K562 (cell line): ENCODE results near the gene MYO5C. TPM values are rescaled to one million over a fixed set of nuclear protein-coding genes. Genes with fewer than 3 reads are reported as not detected.

ENCODE experiments used
- ATAC-seq: fragments of 200-7000 bp; cut with Tn5 transposase; 3 replicates; pipeline ENCODE4 v1.9.1; 2020; ENCODE audit warnings: moderate library complexity
- BruUV-seq: library from RNA; stranded (reverse); fragments of 400-500 nt; replicated peaks from 2 replicates; lab custom pipeline; 2021; lab: Mats Ljungman, UMichigan
- CTCF ChIA-PET: fragments of 300-600 bp; formaldehyde crosslinking; extraction: SDS; loops from one replicate; lab custom pipeline; 2021; ENCODE audit warnings: low intra/inter-chr PET ratio; lab: Yijun Ruan, JAX
- POLR2A ChIA-PET: fragments of 300-600, 350-650 bp; sonication (Branson Sonifier 250); formaldehyde crosslinking; extraction: SDS; loops from one replicate; lab custom pipeline; 2021; ENCODE audit warnings: antibody characterized with exemption, inconsistent platforms; lab: Yijun Ruan, JAX
- DNase-seq, 4 experiments: peaks; one replicate each; pipeline versions ENCODE4 v3.0.0 to v3.0.0-alpha.2; 2011 to 2018; ENCODE audit warnings: low spot score in 3 of 4, mixed read lengths in 3 of 4; ENCODE audit errors: extremely low read depth in 1 of 4
- FAIRE-seq: peaks from 2 replicates; lab custom pipeline; 2011; peaks lifted over from hg19 to GRCh38; lab: Jason Lieb, UNC
- H2AFZ ChIP-seq: 2 replicates; pipeline ENCODE4 v1.6.0; 2011; ENCODE audit warnings: low read depth, low read length, control low read depth, inconsistent platforms
- H3K27ac ChIP-seq: fragments of 200-600 bp; 3 replicates; pipeline ENCODE4 v1.8.0; 2011; ENCODE audit warnings: low read depth, mild to moderate bottlenecking, control low read depth, inconsistent platforms, low read length, moderate library complexity, mixed read lengths; ENCODE audit errors: extremely low read depth
- H3K27me3 ChIP-seq, 2 experiments: fragments of 300-600 bp in 1 of 2; 2 replicates in 1 of 2; 3 replicates in 1 of 2; pipeline versions ENCODE4 v1.6.0 to v1.8.0; 2011; ENCODE audit warnings: inconsistent platforms in 2 of 2, low read length in 2 of 2, mild to moderate bottlenecking in 1 of 2, mixed read lengths in 1 of 2, moderate library complexity in 1 of 2; ENCODE audit not compliant: control insufficient read depth in 2 of 2, insufficient read depth in 2 of 2
- H3K36me3 ChIP-seq: fragments of 300-600 bp; 3 replicates; pipeline ENCODE4 v1.8.0; 2011; ENCODE audit warnings: mild to moderate bottlenecking, low read length, inconsistent platforms; ENCODE audit not compliant: control insufficient read depth, insufficient read depth
- H3K4me1 ChIP-seq, 2 experiments: fragments of 200-600 bp in 1 of 2; replicated peaks in 1 of 2; 2 replicates in 1 of 2; 3 replicates in 1 of 2; pipeline versions ENCODE4 v1.5.1 to v1.8.0; 2011; ENCODE audit warnings: inconsistent platforms in 2 of 2, low read length in 2 of 2, mild to moderate bottlenecking in 1 of 2, mixed read lengths in 1 of 2, moderate library complexity in 1 of 2; ENCODE audit not compliant: control insufficient read depth in 2 of 2, insufficient read depth in 2 of 2
- H3K4me2 ChIP-seq: 2 replicates; pipeline ENCODE4 v1.6.1; 2011; ENCODE audit warnings: low read length, control low read depth, inconsistent platforms, mixed read lengths; ENCODE audit not compliant: insufficient read depth
- H3K4me3 ChIP-seq: fragments of 200-600 bp; sonication (generic), shearing (Covaris generic); 2 replicates; pipeline ENCODE4 v1.5.1; 2016; ENCODE audit warnings: control low read depth, inconsistent platforms
- H3K79me2 ChIP-seq: fragments of 200-600 bp; 3 replicates; pipeline ENCODE4 v1.8.0; 2011; ENCODE audit warnings: low read length, inconsistent platforms; ENCODE audit not compliant: control insufficient read depth, insufficient read depth
- H3K9ac ChIP-seq, 2 experiments: 2 replicates each; pipeline versions ENCODE4 v1.6.0 to v1.6.1; 2011; ENCODE audit warnings: low read depth in 2 of 2, low read length in 2 of 2, control low read depth in 1 of 2, inconsistent platforms in 1 of 2, mild to moderate bottlenecking in 1 of 2, mixed read lengths in 1 of 2; ENCODE audit not compliant: insufficient read depth in 1 of 2
- H3K9me1 ChIP-seq: one replicate; pipeline ENCODE4 v1.6.0; 2011; ENCODE audit warnings: inconsistent platforms, mild to moderate bottlenecking, low read length, moderate library complexity; ENCODE audit not compliant: control insufficient read depth, insufficient read depth
- H3K9me3 ChIP-seq: replicated peaks from 2 replicates; pipeline ENCODE4 v1.5.1; 2011; ENCODE audit warnings: low read depth, low read length, inconsistent platforms; ENCODE audit not compliant: control insufficient read depth, insufficient read depth
- H4K20me1 ChIP-seq: replicated peaks from 2 replicates; pipeline ENCODE4 v1.6.1; 2011; ENCODE audit warnings: low read length, inconsistent platforms, mixed read lengths; ENCODE audit not compliant: control insufficient read depth, insufficient read depth
- COPS2 ChIP-seq: fragments of 450-650 bp; conservative IDR thresholded peaks from 2 replicates; pipeline ENCODE4 v1.6.1; 2016; ENCODE audit warnings: mild to moderate bottlenecking, moderate library complexity
- DPF2 ChIP-seq: fragments of 450-650 bp; IDR thresholded peaks from 2 replicates; pipeline ENCODE4 v1.6.1; 2016
- E2F3 ChIP-seq: fragments of 250-450 bp; sonication (Bioruptor Pico); IDR thresholded peaks from 2 replicates; pipeline ENCODE4 v1.4.0; 2020; ENCODE audit warnings: mild to moderate bottlenecking
- FOS ChIP-seq: IDR thresholded peaks from 3 replicates; pipeline ENCODE4 v1.6.1; 2011; ENCODE audit not compliant: insufficient read length; ENCODE audit errors: extremely low read depth
- HNRNPH1 ChIP-seq: fragments of 200-400 bp; formaldehyde crosslinking; optimal IDR thresholded peaks from 2 replicates; pipeline ENCODE3; 2017; ENCODE audit warnings: low read depth, mild to moderate bottlenecking, low read length, moderate library complexity
- MTA3 ChIP-seq: fragments of 450-650 bp; formaldehyde crosslinking; IDR thresholded peaks from 2 replicates; pipeline ENCODE4 v1.6.1; 2017; ENCODE audit warnings: mild to moderate bottlenecking, borderline replicate concordance
- NELFE ChIP-seq: IDR thresholded peaks from 2 replicates; pipeline ENCODE4 v1.6.1; 2011; ENCODE audit warnings: mild to moderate bottlenecking; ENCODE audit not compliant: insufficient read depth, insufficient read length
- RFX1 ChIP-seq: fragments of 450-650 bp; IDR thresholded peaks from 2 replicates; pipeline ENCODE4 v1.6.1; 2016; ENCODE audit warnings: mild to moderate bottlenecking, moderate library complexity
- XRCC4 ChIP-seq: IDR thresholded peaks from one replicate; pipeline ENCODE4 v1.6.1; 2011; ENCODE audit not compliant: insufficient read depth, insufficient read length; ENCODE audit errors: extremely low read depth
- ZNF3 ChIP-seq: fragments of 250-450 bp; sonication (Bioruptor Pico); IDR thresholded peaks from 2 replicates; pipeline ENCODE4 v1.5.0; 2021; ENCODE audit warnings: mild to moderate bottlenecking, moderate library complexity
- ZSCAN32 ChIP-seq: fragments of 450-650 bp; formaldehyde crosslinking; IDR thresholded peaks from 2 replicates; pipeline ENCODE4 v1.4.0; 2020; ENCODE audit warnings: mild to moderate bottlenecking, moderate library complexity
- WGBS: fragments of 100-300 bp; shearing (Covaris generic); methylation state at CpG from one replicate; pipeline ENCODE4 v1.1.6; 2016; ENCODE audit warnings: low coverage, mixed read lengths; ENCODE audit not compliant: insufficient coverage; ENCODE audit errors: missing lambda C conversion rate; 5-methylcytosine and 5-hydroxymethylcytosine counted together
- in situ Hi-C: fragments of 300-500 bp; cut with MboI; formaldehyde crosslinking; loops from 4 replicates; pipeline ENCODE4 v1.15.0; 2018; ENCODE audit warnings: inconsistent platforms, mixed read lengths
- intact Hi-C: fragments of 100-400 bp; cut with micrococcal nuclease; formaldehyde crosslinking; loops from 2 replicates; pipeline ENCODE4 v1.14.2; 2022
- polyA plus RNA-seq, 8 experiments: library from polyadenylated mRNA; depleted of rRNA in 4 of 8; stranded (reverse) in 5 of 8; unstranded in 3 of 8; fragments of >200 nt; fragmentation: Nextera tagmentation in 2 of 8; fragmentation: Illumina TruSeq in 1 of 8; extraction: Ambion mirVana in 2 of 8; extraction: Trizol in 1 of 8; gene quantifications; 2 replicates each; pipeline versions ENCODE4 v1.2.1 to v1.2.3, GENCODE V29; 2011 to 2014; ENCODE audit warnings: inconsistent platforms in 1 of 8, missing spikeins in 1 of 8
- total RNA-seq, 7 experiments: library from RNA; depleted of rRNA in 6 of 7; stranded (reverse); fragments of >200 nt in 6 of 7; fragmentation: Illumina TruSeq in 2 of 7; extraction: Trizol in 2 of 7; gene quantifications; 2 replicates each; pipeline versions ENCODE4 v1.2.1 to v1.2.3, GENCODE V29; 2011 to 2021; ENCODE audit warnings: low replicate concordance in 1 of 7
- TF ChIP-seq, protein P1 (sequence below): sonication (generic); formaldehyde crosslinking; IDR thresholded peaks from 2 replicates; pipeline ENCODE4 v1.8.0; 2022; ENCODE audit warnings: missing genetic modification reagents, mild to moderate bottlenecking, borderline replicate concordance
- TF ChIP-seq, protein P2 (sequence below): fragments of 450-650 bp; IDR thresholded peaks from 2 replicates; pipeline ENCODE4 v1.6.1; 2017; ENCODE audit warnings: antibody characterized with exemption
- TF ChIP-seq, protein P3 (sequence below): sonication (generic); formaldehyde crosslinking; IDR thresholded peaks from 2 replicates; pipeline ENCODE4 v1.8.1; 2023; ENCODE audit warnings: missing genetic modification reagents, mild to moderate bottlenecking, borderline replicate concordance

MYO5C gene
- total and polyA plus RNA-seq, 9 of the 15 experiments (the other 6 are each of a cell fraction or from before 2014, with no cell fraction given), result 0.01 to 0.24 TPM; not detected in 7

DNA sequence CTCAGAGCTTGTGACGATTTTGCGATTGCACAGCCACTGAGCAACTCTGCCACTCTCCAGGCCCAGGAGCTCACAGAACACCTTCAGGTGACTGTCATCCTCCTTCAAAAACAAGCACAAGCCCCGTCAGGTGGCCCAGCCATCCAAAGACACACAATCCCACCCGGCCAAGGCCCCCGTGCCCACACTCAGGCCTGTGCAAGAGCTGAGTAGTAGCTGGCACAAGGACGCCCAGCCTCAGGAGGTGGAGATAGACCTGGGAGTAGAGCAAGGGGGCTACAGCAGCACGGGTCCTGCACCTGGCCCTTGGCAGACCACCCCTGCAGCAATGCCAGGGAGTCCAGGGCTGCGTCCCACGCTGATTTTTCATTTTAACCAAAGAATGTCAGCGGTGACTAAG is 34.6 kb downstream of the MYO5C start:
- H3K79me2 ChIP-seq, result no peaks in the 10 kb centered on the region
- H3K27me3 ChIP-seq, result peaks cover 21 to 56% of the 10 kb centered on the region in 2 experiments; a peak in 4 of 5 replicates
- H3K4me3 ChIP-seq, result no peak overlapping the region
- H3K4me1 ChIP-seq, result no peaks in the 10 kb centered on the region; a peak in 1 of 5 replicates
- in situ Hi-C loops (loop anchor here (25.0 kb wide), 1 partner anchor 926 kb away; no protein-coding TSS in a partner anchor), intact Hi-C loops (no loop called here)
- H3K9ac ChIP-seq, result no peak overlapping the region; a peak in 1 of 4 replicates
- H3K4me2 ChIP-seq, result no peak overlapping the region
- no peaks in the 10 kb centered on the region for H3K9me3 ChIP-seq
- ChIA-PET CTCF (no interaction called here), POLR2A (interaction anchor here (0.8 kb wide), 1 partner anchor 14 kb away, joined by 4 read pairs; no protein-coding TSS in a partner anchor)
- ATAC-seq (no peak), DNase-seq (no peak), FAIRE-seq (no peak)
- no peaks in the 10 kb centered on the region for H3K9me1 ChIP-seq
- no peaks in the 10 kb centered on the region for H3K36me3 ChIP-seq
- H4K20me1 ChIP-seq, result peaks cover 3% of the 10 kb centered on the region; the same call in 1 of the 2 replicates
- no peak overlapping the region for H3K27ac ChIP-seq
- 0% methylated on average over 10 of the region's 10 CpGs for WGBS
- no peak overlapping the region for H2AFZ ChIP-seq
- no TSS peak for BruUV-seq
- TF ChIP-seq MTA3, result no peak
- no peak for TF ChIP-seq RFX1
- TF ChIP-seq, protein P1, sequence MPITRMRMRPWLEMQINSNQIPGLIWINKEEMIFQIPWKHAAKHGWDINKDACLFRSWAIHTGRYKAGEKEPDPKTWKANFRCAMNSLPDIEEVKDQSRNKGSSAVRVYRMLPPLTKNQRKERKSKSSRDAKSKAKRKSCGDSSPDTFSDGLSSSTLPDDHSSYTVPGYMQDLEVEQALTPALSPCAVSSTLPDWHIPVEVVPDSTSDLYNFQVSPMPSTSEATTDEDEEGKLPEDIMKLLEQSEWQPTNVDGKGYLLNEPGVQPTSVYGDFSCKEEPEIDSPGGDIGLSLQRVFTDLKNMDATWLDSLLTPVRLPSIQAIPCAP, result no peak
- no peak for TF ChIP-seq ZNF3 (CRISPR knock-in tag)
- TF ChIP-seq ZSCAN32 (CRISPR knock-in tag), result no peak
- TF ChIP-seq COPS2, result no peak
- TF ChIP-seq NELFE, result no peak
- TF ChIP-seq DPF2, result no peak
- TF ChIP-seq E2F3 (CRISPR knock-in tag), result no peak
- TF ChIP-seq, protein P2, sequence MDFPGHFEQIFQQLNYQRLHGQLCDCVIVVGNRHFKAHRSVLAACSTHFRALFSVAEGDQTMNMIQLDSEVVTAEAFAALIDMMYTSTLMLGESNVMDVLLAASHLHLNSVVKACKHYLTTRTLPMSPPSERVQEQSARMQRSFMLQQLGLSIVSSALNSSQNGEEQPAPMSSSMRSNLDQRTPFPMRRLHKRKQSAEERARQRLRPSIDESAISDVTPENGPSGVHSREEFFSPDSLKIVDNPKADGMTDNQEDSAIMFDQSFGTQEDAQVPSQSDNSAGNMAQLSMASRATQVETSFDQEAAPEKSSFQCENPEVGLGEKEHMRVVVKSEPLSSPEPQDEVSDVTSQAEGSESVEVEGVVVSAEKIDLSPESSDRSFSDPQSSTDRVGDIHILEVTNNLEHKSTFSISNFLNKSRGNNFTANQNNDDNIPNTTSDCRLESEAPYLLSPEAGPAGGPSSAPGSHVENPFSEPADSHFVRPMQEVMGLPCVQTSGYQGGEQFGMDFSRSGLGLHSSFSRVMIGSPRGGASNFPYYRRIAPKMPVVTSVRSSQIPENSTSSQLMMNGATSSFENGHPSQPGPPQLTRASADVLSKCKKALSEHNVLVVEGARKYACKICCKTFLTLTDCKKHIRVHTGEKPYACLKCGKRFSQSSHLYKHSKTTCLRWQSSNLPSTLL, result no peak
- no peak for TF ChIP-seq HNRNPH1
- TF ChIP-seq FOS, result no peak
- no peak for TF ChIP-seq XRCC4
- TF ChIP-seq, protein P3, sequence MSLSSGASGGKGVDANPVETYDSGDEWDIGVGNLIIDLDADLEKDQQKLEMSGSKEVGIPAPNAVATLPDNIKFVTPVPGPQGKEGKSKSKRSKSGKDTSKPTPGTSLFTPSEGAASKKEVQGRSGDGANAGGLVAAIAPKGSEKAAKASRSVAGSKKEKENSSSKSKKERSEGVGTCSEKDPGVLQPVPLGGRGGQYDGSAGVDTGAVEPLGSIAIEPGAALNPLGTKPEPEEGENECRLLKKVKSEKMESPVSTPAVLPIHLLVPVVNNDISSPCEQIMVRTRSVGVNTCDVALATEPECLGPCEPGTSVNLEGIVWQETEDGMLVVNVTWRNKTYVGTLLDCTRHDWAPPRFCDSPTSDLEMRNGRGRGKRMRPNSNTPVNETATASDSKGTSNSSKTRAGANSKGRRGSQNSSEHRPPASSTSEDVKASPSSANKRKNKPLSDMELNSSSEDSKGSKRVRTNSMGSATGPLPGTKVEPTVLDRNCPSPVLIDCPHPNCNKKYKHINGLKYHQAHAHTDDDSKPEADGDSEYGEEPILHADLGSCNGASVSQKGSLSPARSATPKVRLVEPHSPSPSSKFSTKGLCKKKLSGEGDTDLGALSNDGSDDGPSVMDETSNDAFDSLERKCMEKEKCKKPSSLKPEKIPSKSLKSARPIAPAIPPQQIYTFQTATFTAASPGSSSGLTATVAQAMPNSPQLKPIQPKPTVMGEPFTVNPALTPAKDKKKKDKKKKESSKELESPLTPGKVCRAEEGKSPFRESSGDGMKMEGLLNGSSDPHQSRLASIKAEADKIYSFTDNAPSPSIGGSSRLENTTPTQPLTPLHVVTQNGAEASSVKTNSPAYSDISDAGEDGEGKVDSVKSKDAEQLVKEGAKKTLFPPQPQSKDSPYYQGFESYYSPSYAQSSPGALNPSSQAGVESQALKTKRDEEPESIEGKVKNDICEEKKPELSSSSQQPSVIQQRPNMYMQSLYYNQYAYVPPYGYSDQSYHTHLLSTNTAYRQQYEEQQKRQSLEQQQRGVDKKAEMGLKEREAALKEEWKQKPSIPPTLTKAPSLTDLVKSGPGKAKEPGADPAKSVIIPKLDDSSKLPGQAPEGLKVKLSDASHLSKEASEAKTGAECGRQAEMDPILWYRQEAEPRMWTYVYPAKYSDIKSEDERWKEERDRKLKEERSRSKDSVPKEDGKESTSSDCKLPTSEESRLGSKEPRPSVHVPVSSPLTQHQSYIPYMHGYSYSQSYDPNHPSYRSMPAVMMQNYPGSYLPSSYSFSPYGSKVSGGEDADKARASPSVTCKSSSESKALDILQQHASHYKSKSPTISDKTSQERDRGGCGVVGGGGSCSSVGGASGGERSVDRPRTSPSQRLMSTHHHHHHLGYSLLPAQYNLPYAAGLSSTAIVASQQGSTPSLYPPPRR, result no peak
